GM15510 (cell line): ENCODE measurements around the gene AGBL4.

Experiments
- POLR2A ChIP-seq: IDR thresholded peaks from 3 replicates; pipeline ENCODE4 v1.6.1; 2011; ENCODE audit warnings: borderline replicate concordance; ENCODE audit not compliant: insufficient read length; ENCODE audit errors: extremely low read depth

Gene AGBL4

DNA sequence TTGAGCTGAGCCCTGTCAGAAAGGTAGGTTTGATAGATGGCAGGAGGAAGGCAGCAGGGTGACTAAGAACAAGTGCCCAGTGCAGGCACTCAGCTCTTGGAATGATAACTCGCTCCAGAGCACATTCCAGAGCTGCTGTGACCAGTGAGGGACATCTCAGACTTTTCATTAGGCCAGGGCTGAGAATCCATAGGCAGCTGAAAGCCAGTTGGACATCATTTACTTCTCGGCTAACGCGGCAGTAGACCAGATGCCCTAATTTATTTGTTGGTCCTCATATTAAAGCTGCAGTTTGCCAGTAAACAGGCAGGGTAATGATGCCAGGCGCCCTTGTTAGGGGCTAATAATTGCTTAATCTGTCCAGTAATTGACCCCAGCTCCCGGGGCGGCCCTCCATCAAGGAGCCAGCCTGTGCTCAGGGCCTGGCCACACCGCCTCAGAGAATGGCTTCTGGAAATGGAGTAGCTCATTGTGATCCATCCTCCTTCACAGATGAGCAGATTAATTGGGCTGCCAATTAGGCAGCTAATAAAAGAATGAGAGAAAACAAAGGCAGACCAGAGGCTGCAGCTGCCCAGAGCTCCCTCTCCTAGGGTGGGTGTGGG, 1369.0 kb downstream of the AGBL4 start:
- no peak for TF ChIP-seq POLR2A

DNA sequence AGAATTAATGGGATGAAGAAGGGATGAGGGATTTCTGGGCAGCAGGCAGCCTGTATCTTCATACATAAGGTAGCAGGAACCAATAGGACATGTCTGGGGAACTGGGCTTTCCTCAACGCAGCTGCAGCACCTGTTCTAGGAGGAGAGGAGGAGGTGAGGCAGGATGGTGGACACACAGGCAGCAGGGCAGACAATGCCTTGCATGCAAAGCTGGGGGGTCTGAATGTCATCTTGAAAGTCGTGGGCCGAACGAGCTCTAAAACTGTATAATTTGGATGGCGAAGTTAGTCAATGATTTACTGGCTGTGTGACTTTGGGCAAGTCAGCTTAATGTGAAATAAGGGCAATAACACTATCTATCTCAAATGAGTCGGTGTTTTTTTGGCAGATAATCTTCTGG, 1371.4 kb downstream of the AGBL4 start:
- no peak for TF ChIP-seq POLR2A

GRCh38 chr1:48649880-48650279, 1373.9 kb downstream of the AGBL4 start:
- no peak for TF ChIP-seq POLR2A

GRCh38 chr1:48645883-48646282, 1377.9 kb downstream of the AGBL4 start:
- no peak for TF ChIP-seq POLR2A

DNA sequence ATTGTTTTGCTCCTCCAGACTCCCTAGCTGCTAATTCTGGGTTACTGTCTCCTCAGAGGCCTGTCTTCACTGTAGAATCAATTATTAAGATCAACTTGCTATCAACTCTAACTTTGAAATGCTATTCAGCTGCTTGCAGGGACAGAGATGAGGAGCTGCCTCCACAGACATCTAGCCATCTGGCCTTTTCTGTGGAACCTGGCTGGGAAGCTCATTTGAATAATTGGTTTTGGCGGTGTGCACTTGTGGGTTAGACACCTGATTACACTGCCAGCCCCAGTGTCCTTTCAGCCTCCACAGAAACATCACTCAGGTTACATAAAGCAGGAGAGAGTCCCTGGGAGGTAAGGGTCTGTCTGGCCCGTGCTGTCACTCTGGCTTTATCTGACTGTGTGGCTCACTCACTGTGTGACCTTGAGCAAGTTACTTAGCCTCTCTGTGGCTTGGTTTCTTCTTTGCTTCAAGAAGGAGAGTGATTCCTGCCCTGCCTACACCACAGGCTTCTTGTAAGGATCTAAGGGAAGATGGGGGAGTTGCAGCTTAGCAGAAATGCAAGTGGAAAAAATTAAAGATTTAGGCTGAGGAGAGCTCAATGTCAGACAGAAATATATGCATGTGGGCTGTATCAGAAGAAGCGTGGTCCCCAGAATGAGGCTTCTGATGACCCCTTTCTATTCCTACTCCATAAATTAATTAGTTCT, 1378.7 kb downstream of the AGBL4 start:
- TF ChIP-seq POLR2A: no peak

GRCh38 chr1:48644190-48644900, 1379.4 kb downstream of the AGBL4 start:
- TF ChIP-seq POLR2A: no peak

GRCh38 chr1:48643193-48643592, 1380.6 kb downstream of the AGBL4 start:
- TF ChIP-seq POLR2A: no peak

DNA sequence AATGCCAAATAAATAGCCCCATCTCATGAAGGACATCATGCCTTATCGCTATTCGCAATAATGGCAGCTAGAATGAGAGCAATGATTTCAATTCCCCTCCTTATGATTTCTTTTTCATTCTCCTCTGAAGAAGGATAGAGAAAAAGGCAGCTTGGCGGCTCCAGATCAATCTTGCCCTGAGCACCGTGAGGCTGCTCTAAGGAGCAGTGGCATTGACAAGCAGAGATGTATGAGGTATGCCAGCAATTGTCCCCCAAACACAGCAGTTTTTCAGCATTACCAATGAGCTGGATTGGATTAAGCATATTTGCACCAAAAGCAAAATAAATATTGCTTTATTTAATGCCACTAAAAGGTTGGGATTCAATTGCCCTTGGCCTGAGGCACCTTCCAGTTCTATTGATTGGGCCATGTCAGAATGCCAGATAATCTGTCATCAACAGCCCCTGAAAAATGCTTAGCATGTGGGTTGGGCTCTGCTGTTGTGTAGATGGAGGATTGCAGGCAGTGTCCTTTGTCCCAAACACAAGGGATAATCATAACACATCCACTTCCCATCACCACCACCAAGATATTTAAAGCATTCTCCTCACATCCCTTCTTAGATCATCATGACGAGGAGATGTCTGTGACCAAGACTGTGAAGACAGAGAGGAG, 1382.8 kb downstream of the AGBL4 start:
- TF ChIP-seq POLR2A: no peak

DNA sequence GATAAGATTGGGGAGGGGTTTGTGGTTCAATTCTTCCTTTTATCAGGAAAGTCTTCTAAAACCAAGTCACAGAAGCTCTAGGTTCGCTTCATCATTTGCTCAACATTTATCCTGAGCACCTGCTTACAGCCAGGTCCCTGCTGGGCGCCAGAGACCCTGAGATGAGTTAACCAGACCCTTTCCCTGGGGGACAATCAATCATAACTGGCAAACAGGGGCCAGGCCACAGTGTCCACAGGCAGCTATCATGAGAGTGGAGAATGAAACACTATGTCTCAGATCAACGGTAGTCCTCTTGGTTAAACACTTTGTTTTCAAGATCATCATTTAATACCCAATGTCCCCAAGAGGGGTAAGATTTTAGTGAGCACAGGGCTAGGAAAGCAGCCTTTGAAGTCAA, 1393.9 kb downstream of the AGBL4 start:
- no peak for TF ChIP-seq POLR2A

DNA sequence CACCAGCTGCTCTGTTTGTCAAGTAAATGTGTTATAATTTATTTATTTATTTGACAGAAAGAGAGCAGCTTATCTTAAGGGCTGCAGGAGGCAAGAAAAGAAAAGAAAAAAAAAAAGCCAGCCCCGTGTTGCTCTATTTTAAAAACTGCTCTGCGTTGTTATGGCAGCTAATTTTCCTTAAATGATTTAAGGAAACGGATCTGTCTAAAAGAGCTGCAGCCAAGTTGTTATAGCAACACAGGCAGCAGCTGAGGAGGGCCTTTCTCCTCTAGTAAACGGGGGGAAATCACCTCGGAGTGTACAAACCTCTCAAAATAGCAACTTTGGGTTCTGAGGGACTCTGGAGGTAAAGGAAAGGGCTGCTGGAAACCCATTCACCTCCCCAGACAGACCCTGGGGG, 1396.3 kb downstream of the AGBL4 start:
- no peak for TF ChIP-seq POLR2A

GRCh38 chr1:48619539-48619938, 1404.2 kb downstream of the AGBL4 start:
- no peak for TF ChIP-seq POLR2A

DNA sequence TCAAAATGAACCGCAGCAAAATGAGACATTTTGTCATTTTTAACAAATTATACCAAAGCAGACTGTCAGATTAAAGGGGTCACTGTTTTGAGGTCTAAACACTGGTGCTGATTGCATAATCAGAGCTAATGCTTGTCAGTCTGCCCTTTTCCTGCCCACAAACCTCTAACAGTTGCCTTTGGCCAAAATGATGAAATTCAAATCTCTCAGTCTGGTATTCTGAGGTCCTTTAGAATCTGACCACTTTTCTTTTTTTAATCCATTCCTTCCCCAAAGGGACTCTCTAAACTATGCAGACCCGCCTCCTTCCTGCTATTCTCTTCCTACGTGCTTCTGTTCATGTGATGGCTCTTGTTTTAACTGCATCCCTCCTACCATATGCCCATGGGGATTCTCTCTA, 1406.5 kb downstream of the AGBL4 start:
- no peak for TF ChIP-seq POLR2A

- TF ChIP-seq POLR2A: no peak
Measured at GRCh38 chr1:48616710-48617109, 1407.0 kb downstream of the AGBL4 start.

GRCh38 chr1:48611841-48612240, 1411.9 kb downstream of the AGBL4 start:
- TF ChIP-seq POLR2A: no peak

DNA sequence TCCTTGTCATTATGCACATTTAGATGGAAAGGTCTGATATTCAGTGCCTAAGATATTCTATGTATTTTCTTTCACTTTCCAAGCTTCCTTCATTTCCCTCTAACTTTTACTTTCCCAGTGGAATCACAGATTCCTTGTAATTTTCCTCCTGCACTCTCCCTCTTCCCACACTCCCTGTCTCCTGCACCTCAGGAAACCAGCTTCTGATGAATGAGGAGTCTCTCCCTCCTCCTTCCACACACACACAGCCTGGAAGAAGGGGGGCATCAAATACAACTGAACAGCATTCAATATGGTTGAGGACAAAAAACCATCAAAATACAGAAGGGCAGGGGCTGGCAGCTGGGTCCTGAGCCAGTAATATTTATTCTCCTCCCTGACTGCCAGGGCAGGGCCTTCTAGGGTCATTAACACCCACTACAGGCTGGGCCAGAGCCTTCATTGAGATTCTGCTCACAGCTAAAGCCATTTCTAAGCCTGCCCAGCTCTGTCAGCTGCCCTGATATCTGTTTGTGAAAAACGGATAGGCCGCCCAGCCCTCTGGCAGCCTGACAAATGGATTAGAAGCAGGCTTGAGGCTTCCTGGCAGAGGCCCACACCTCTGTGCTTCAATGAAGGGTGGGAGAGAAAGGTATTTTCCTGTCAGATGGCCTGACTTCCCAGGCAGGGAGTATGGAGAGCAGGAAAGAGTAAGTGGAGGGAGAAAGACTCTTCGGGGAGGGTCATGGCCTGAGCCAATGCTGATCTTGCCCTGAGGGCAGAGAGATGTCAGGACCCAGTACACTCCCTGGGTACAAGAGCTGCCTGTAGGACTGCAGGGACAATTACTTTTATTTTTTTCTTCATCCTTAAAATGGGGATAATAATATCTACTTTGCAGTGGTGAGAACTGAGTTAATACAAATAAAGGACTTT, 1412.9 kb downstream of the AGBL4 start:
- no peak for TF ChIP-seq POLR2A

DNA sequence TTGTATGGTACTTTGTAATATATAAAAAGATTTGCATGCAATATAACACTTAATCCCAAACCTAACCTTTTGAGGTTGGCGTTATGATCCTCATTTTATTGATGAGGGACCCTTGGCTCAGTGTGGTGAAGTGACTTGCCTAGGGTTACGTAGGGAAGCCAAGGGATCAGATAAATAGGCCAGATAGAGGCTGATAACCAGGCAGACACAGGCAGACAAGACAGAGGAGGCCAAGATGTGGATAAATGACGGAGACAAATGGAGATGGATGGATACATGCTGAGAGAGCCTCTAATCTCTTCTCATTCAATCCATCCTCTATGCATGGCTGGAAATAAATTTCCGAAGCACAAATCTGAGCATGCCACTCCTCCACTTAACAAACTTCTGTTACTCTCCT, 1414.9 kb downstream of the AGBL4 start:
- TF ChIP-seq POLR2A: no peak
